GM18508 (cell line): ENCODE results near the gene HCK.

Experiments used
- ATAC-seq: cut with Tn5 transposase; IDR thresholded peaks from one replicate; pipeline ENCODE4 v1.9.1; 2021; ENCODE audit warnings: moderate number of reproducible peaks; ENCODE audit not compliant: insufficient read depth, unreplicated experiment

The HCK gene

GRCh38 chr20:32052090-32052777, at the start of gene HCK:
TSS of gene HCK (plus strand) at chr20:32052242.
- ATAC-seq = no peak

GRCh38 chr20:32003325-32003724, 48.7 kb upstream of the HCK start:
- ATAC-seq = no peak

DNA sequence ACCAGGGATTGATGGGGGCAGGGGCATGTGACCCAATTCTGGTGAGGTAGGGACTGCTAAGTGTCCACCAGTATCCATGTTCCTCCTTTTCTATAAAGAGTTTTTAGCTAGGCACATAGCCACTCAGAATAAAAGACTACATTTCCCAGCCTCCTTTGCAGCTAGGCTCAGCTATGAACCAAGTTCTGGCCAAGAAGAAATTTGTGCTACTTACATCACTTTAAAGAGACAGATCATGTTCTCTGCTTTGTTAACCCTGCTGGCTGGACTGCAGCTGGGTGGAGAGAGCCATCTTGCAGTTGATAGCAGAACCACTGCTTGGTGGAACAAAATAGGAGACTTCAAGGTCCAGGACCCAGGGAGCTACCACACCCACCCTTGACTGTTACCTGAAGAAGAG, 47.1 kb upstream of the HCK start:
- no peak for ATAC-seq

DNA sequence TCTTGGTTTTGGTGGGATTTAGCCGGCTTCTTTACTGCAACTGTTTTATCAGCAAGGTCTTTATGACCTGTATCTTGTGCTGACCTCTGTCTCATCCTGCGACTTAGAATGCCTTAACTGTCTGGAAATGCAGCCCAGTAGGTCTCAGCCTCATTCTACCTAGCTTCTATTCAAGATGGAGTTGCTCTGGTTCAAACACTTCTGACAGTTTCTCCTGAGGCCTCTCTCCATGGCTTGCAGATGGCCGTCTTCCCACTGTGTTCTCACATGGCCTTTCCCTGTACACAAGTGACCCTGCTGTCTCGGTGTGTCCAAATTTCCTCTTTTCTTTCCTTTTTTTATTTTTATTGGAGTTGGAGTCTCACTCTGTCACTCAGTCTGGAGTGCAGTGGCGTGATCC, 46.0 kb upstream of the HCK start:
- ATAC-seq = no peak

GRCh38 chr20:32006841-32007786, 44.9 kb upstream of the HCK start:
- no peak for ATAC-seq

DNA sequence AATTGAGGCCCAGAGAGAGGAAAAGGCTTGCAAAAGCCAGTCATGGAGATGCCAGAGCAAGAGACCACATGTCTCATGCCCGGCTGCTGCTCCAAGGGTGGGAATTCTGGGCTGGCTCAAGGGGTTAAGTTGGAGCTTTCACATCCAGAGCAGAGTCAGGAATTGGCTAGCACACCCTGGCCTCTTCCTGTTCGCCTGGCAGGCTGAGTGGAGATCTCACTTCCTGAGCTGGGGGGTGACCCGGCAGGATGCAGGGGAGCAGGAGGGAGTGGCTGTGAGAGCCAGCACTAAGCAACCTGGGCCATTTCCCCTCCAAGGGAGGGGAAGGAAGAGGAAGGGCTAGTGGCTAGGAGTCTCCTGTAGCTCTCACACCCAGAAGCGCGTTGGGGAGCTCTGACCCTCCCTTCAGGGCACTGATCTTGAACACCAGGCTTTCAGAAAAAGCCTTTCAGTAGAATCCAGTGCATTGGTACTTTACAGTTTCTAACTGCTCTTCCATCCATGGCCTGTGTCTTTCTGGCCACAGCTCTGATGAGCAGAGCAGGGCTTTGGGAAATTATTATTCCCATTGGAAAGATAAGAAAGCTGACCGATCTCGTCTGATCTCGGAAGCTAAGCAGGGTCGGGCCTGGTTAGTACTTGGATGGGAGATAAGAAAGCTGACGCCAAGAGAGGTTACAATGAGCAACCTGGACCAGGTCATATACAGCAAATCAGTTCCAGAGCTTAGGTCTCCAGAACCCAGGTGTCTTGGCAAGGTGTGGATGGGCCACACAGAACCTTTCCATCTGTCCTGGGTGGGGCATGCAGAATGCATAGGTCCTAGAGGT, 44.0 kb upstream of the HCK start:
- no peak for ATAC-seq

- no peak for ATAC-seq
Measured at GRCh38 chr20:32009564-32009963, 42.5 kb upstream of the HCK start.

DNA sequence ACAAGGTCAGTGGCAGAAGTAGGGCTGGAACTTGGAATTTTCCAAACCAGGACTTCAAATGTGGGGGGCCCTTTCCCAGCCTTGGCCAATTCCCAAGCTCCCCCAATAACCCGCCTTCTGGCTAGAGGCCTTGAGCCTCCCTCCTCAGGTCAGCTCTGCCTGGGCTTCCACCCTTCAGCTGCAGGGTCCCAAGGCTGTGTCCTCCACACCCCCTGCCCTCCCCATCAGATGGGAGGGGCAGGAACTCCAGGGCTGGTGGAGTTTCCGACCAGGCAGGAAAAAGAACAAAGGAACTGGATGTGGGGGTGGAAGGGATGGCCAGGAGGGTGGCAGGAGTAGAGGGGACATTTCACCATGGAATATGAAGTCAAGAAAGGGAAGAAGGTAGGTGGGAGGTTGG, 41.9 kb upstream of the HCK start, which contains the start of gene CCM2L:
CCM2L (plus strand) TSS at position 338 of the 400 bp plus-strand sequence; CDS start at position 355, 17 bp downstream.
- ATAC-seq = no peak

DNA sequence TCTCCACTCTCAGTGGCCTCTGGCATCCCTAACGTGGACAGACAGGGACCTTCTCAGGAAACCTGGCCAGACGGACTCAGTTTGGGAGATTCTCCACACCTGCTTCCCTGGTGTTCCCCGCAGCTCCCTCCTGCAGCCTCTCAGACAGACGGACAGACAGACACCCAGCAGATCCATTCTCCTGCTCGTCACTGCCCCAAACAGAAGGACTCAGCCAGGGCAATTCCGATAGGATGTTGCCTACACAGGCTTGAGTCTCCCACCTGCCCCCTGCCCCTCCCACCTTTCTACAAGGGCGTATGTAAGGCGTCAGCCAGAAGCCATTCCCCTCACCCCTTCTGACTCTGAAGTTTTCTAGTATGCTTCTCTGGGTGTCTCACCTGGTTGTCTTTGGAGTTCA, 41.4 kb upstream of the HCK start:
- no peak for ATAC-seq

DNA sequence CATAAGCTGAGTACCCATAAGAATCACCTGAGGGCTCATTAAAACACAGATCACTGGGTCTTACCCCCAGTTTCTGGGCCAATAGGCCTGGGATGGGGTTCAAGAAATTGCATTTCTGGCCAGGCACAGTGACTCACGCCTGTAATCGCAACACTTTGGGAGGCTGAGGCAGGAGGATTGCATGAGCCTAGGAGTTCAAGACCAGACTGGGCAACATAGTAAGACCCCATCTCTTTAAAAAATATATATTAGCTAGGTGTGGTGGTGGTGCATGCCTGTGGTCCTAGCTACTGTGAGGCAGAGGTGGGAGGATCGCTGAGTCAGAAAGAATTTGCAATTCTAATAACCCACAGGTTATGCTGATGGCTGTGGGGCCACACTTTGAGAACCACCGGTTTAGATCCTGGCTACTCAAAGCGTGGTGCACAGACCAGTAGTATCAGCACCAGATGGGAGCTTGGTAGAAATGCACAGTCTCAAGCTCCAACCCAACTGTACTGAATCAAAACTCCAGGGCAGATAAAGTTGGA, 39.8 kb upstream of the HCK start:
- ATAC-seq = no peak

GRCh38 chr20:32013326-32013725, 38.7 kb upstream of the HCK start:
- no peak for ATAC-seq

- no peak for ATAC-seq
Measured at GRCh38 chr20:32017711-32018251, 34.3 kb upstream of the HCK start.

DNA sequence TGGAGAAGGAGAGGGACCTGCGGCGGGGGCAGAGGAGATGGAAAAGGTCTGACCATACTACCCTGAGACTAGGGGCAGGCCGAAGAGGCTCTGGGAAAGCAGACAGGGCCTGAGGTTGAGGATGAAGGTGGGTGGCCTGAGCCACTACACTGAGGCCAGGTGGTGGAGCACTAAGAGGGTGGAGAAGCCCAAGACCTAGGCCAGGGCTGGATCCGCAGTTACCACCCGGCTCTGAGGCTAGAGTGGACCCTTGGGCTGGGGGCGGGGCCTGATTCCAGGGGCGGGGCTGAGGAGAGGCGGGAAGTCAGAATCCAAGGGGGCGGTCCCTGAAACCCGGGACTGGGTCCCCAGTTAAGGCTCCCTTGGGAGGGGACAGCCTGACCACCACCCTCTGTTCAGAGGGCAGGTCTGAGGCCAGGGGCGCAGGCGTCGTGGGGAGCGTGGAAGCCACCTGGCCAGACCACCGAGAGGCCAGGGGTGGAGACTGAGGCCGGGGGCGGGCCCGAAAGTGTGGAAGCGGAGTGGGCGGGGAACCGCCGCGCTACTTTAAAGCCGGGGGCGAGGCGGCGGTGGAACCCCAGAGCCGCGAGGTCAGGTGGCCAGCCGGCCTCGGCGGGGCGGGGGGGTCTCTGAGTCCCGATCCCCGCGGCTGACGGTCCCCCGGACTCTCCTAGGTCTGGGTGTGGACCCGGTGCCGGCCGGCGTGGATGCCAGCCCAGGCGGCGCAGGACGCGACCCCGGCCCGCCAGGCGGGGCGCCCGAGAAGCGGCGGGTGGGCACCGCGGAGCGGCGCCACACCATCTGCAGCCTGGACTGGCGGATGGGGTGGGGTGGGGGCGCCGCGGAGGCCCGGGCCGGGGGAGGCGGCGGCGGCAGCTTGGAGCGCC, 33.5 kb upstream of the HCK start:
- ATAC-seq = no peak

GRCh38 chr20:32019156-32019510, 32.9 kb upstream of the HCK start:
- no peak for ATAC-seq

- ATAC-seq = no peak
Measured at GRCh38 chr20:32019563-32020463, 32.2 kb upstream of the HCK start.

GRCh38 chr20:32021091-32021490, 31.0 kb upstream of the HCK start:
- ATAC-seq = no peak

DNA sequence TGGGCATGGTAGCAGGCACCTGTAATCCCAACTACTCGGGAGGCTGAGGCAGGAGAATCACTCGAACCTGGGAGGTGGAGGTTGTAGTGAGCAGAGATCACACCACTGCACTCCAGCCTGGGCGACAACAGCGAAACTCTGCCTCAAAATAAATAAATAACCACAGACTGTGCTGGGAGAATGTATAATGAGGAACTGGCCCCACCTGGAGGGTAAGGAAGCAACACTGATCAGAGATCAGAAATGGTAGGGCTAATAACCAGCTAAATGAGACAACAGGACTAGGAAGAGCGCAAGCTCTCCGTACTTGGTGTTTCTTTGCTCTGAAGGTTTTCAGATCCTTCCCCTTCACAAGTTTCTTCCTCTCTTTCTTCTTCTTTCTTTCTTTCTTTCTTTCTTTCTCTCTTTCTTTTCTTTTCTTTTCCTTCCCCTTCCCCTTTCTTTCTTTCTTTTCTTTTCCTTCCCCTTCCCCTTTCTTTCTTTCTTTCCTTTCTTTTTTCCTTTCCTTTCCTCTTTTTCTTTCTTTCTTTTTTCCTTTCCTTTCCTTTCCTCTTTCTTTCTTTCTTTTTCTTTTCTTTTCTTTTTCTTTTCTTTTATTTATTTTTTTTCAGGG, 27.3 kb upstream of the HCK start:
- ATAC-seq = no peak

DNA sequence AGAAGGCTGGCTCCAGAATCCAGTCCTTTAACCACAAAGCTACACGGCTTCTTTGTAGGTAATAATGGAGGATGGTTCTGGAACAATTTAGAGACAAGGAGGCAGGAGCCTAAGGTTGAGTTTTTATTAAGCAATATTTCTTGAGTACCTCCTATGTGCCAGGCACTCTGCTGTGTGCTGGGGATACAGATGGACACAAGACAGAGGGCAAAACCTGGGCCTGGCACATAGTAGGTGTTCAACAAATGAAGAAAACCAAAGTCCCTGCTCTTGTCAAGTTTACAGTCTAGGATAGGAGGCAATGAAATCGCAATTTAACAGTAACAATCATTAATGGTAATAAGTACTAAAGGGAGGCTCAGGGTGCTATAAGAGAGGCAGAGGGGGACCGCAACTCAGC, 24.4 kb upstream of the HCK start:
- ATAC-seq = no peak
